ENCODE measurements around the gene CPTP. TPM values are rescaled to one million over a fixed set of nuclear protein-coding genes. Genes with fewer than 3 reads are reported as not detected.

Gene CPTP
- total RNA-seq, 4 donors from 2014 or later, result 10.4 to 42.7 (median 30.1) TPM

- Histone ChIP-seq H3K36me3 (peaks cover 0 to 33% of the 10 kb centered on the region in 2 donors), H3K27me3 (no peaks in the 10 kb centered on the region), H3K4me1 (peaks cover 0 to 68% (median 40%) of the 10 kb centered on the region in 3 donors), H3K9me3 (no peaks in the 10 kb centered on the region), H3K27ac (peak overlapping the region; percentile 39 to 92 (median 88)), H3K4me3 (peak overlapping the region; percentile 51 to 87)
- 53 to 74% methylated on average over 3 to 4 of the region's 16 CpGs for WGBS, 2 donors (ENCODE audit: low coverage in 1 of 2)
- ATAC-seq, result peak; percentile 16
- TF ChIP-seq POLR2AphosphoS5 (IDR thresholded peaks at IDR 0.05), result no peak
- no peak for TF ChIP-seq EP300 (IDR thresholded peaks at IDR 0.05)
- TF ChIP-seq, protein P1, sequence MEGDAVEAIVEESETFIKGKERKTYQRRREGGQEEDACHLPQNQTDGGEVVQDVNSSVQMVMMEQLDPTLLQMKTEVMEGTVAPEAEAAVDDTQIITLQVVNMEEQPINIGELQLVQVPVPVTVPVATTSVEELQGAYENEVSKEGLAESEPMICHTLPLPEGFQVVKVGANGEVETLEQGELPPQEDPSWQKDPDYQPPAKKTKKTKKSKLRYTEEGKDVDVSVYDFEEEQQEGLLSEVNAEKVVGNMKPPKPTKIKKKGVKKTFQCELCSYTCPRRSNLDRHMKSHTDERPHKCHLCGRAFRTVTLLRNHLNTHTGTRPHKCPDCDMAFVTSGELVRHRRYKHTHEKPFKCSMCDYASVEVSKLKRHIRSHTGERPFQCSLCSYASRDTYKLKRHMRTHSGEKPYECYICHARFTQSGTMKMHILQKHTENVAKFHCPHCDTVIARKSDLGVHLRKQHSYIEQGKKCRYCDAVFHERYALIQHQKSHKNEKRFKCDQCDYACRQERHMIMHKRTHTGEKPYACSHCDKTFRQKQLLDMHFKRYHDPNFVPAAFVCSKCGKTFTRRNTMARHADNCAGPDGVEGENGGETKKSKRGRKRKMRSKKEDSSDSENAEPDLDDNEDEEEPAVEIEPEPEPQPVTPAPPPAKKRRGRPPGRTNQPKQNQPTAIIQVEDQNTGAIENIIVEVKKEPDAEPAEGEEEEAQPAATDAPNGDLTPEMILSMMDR (IDR thresholded peaks at IDR 0.05), result no peak
- no peak for TF ChIP-seq POLR2A (IDR thresholded peaks at IDR 0.05)
These were observed 879 bp downstream of the CPTP start for GRCh38 chr1:1325288-1326074.

GRCh38 chr1:1326075-1326605, 1.5 kb downstream of the CPTP start:
- Histone ChIP-seq H3K9me3 (no peaks in the 10 kb centered on the region), H3K27ac (peak overlapping the region in 2 of 4 donors; percentile 84 to 92), H3K4me1 (peaks cover 0 to 68% (median 40%) of the 10 kb centered on the region in 3 donors), H3K36me3 (peaks cover 0 to 29% of the 10 kb centered on the region in 2 donors), H3K27me3 (no peaks in the 10 kb centered on the region), H3K4me3 (peak overlapping the region in 1 of 2 donors; percentile 87)
- TF ChIP-seq EP300 (IDR thresholded peaks at IDR 0.05), result no peak
- no peak for TF ChIP-seq POLR2AphosphoS5 (IDR thresholded peaks at IDR 0.05)
- TF ChIP-seq, protein P1 (IDR thresholded peaks at IDR 0.05), result no peak
- ATAC-seq, result no peak
- WGBS, 2 donors (ENCODE audit: low coverage in 1 of 2), result 47 to 50% methylated on average over 2 to 3 of the region's 8 CpGs

DNA sequence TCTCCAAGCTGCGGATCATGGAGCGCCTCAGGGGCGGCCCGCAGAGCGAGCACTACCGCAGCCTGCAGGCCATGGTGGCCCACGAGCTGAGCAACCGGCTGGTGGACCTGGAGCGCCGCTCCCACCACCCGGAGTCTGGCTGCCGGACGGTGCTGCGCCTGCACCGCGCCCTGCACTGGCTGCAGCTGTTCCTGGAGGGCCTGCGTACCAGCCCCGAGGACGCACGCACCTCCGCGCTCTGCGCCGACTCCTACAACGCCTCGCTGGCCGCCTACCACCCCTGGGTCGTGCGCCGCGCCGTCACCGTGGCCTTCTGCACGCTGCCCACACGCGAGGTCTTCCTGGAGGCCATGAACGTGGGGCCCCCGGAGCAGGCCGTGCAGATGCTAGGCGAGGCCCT, 2.7 kb downstream of the CPTP start:
- no CpG with 5 or more reads among the region's 40 CpGs for WGBS, 2 donors (ENCODE audit: low coverage in 1 of 2)
- Histone ChIP-seq H3K4me3 (no peak overlapping the region), H3K9me3 (no peaks in the 10 kb centered on the region), H3K27ac (no peak overlapping the region), H3K4me1 (peaks cover 0 to 61% (median 30%) of the 10 kb centered on the region in 3 donors), H3K36me3 (peaks cover 0 to 29% of the 10 kb centered on the region in 2 donors), H3K27me3 (no peaks in the 10 kb centered on the region)
- no peak for TF ChIP-seq EP300 (IDR thresholded peaks at IDR 0.05)
- TF ChIP-seq POLR2A (IDR thresholded peaks at IDR 0.05), result no peak
- TF ChIP-seq, protein P1 (IDR thresholded peaks at IDR 0.05), result no peak
- no peak for TF ChIP-seq POLR2AphosphoS5 (IDR thresholded peaks at IDR 0.05)
- no peak for ATAC-seq

GRCh38 chr1:1328254-1328653, 3.7 kb downstream of the CPTP start:
- H3K27me3 ChIP-seq, result no peaks in the 10 kb centered on the region
- H3K36me3 ChIP-seq, result peaks cover 0 to 29% of the 10 kb centered on the region in 2 donors
- no peaks in the 10 kb centered on the region for H3K9me3 ChIP-seq
- H3K4me3 ChIP-seq, result no peak overlapping the region
- no peak overlapping the region for H3K27ac ChIP-seq
- no peak for ATAC-seq
- TF ChIP-seq POLR2AphosphoS5 (IDR thresholded peaks at IDR 0.05) (no peak), EP300 (IDR thresholded peaks at IDR 0.05) (no peak), POLR2A (IDR thresholded peaks at IDR 0.05) (no peak)
- TF ChIP-seq, protein P1 (IDR thresholded peaks at IDR 0.05), result no peak
- WGBS, 2 donors (ENCODE audit: low coverage in 1 of 2), result no CpG with 5 or more reads among the region's 15 CpGs
- peaks cover 0 to 51% (median 23%) of the 10 kb centered on the region in 3 donors for H3K4me1 ChIP-seq
